Naive B cell (primary cell): ENCODE measurements around the gene PNLIPRP1. TPM values are rescaled to one million over a fixed set of nuclear protein-coding genes. Genes with fewer than 3 reads are reported as not detected.

Source experiments
- ATAC-seq, 2 donors: fragments of 150-1000 bp; cut with Tn5 transposase; 2 replicates each; pipeline ENCODE4 v1.10.0; 2021; ENCODE audit warnings: low read depth in 2 of 2, mild to moderate bottlenecking in 2 of 2, moderate library complexity in 2 of 2
- DNase-seq: peaks from one replicate; pipeline ENCODE4 v3.0.0; 2022
- H3K27ac Mint-ChIP-seq, 6 donors: one replicate each; pipeline ENCODE4 v1.8.0; 2020 to 2022; ENCODE audit warnings: mild to moderate bottlenecking in 6 of 6, mixed read lengths in 6 of 6, moderate library complexity in 5 of 6, inconsistent platforms in 2 of 6
- H3K27me3 Mint-ChIP-seq, 3 donors: one replicate each; pipeline ENCODE4 v1.8.0; 2021 to 2022; ENCODE audit warnings: mixed read lengths in 3 of 3, mild to moderate bottlenecking in 1 of 3
- H3K36me3 Mint-ChIP-seq, 2 donors: one replicate each; pipeline ENCODE4 v1.8.0; 2020 to 2022; ENCODE audit warnings: mixed read lengths in 2 of 2, inconsistent platforms in 1 of 2, mild to moderate bottlenecking in 1 of 2
- H3K4me1 Mint-ChIP-seq, 3 donors: one replicate each; pipeline ENCODE4 v1.8.0; 2020 to 2022; ENCODE audit warnings: mixed read lengths in 3 of 3, inconsistent platforms in 1 of 3, mild to moderate bottlenecking in 1 of 3, moderate library complexity in 1 of 3
- H3K4me3 Mint-ChIP-seq, 8 donors: one replicate each; pipeline ENCODE4 v1.8.0; 2020 to 2022; ENCODE audit warnings: mild to moderate bottlenecking in 8 of 8, mixed read lengths in 8 of 8, moderate library complexity in 8 of 8, inconsistent platforms in 2 of 8
- H3K9me3 Mint-ChIP-seq, 7 donors: one replicate each; pipeline ENCODE4 v1.8.0; 2020 to 2022; ENCODE audit warnings: mixed read lengths in 7 of 7, mild to moderate bottlenecking in 5 of 7, inconsistent platforms in 2 of 7, moderate library complexity in 1 of 7
- polyA plus RNA-seq, 6 donors: library from polyadenylated mRNA; unstranded; fragments of 300-500 nt; fragmentation: Illumina TruSeq; gene quantifications; one replicate each; pipeline ENCODE4 v1.2.3, GENCODE V29; 2021; ENCODE audit warnings: low read depth in 6 of 6

PNLIPRP1 gene
- polyA plus RNA-seq, 6 donors from 2014 or later, result not detected

DNA sequence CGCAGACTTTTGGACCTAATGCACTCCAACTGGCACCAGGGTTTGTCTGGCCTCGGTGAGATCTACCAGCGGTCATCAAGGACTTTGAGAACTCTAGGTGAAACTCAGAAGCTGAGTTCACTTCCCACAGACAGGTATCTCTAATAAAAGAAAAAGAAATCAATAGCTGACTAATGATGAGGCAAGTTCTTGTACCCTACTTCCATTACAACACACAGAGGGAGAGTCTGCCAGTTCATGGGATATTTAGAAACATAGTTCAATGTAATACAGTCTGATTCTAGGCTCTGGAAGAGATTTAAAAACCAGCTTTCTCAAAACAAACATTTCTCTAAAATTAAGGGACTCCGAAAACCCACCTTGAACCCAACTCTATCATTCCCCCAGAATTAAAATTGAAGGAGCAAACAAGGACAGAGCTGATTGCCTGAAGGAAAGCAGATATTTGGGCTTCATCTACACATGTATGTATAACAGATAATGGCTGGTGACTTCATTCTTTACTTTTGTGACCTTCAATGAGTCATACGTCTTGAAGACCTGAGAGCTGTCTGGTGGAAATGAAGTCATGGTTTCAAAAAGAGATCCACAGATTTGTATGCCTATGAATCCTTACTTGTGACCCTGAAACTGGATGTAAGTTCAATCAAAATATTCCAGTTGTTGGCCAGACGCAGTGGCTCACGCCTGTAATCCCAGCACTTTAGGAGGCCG is 2.7 kb upstream of the PNLIPRP1 start:
- DNase-seq (no peak), ATAC-seq (no peak)
- no peaks in the 10 kb centered on the region for H3K27me3 Mint-ChIP-seq
- no peaks in the 10 kb centered on the region for H3K36me3 Mint-ChIP-seq
- H3K4me1 Mint-ChIP-seq, result no peaks in the 10 kb centered on the region
- H3K9me3 Mint-ChIP-seq, result peaks cover 0 to 16% (median 3%) of the 10 kb centered on the region in 7 donors
- no peak overlapping the region for H3K4me3 Mint-ChIP-seq
- H3K27ac Mint-ChIP-seq, result no peak overlapping the region

DNA sequence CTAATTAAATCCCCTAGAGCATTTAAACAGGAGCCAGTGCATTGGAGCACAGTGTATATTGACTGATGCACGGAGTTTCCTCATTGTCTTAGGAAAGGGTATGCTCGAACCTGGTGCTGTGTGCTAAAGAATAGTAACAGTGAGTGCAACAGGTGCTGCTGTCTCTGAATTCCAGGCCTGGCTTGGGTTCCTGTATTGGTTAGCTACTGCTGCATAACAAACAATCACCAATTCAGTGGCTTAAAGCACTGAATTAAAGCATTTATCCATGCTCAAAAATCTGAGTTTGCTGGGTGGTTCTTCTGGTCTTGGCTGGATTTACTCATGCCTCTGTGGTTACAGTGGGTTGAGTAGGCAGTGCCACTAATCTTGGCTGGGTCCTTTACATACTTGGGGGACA is 1.8 kb upstream of the PNLIPRP1 start:
- DNase-seq, result no peak
- Mint-ChIP-seq H3K4me1 (no peaks in the 10 kb centered on the region), H3K27me3 (no peaks in the 10 kb centered on the region), H3K9me3 (peaks cover 0 to 16% (median 3%) of the 10 kb centered on the region in 7 donors), H3K4me3 (no peak overlapping the region), H3K27ac (no peak overlapping the region), H3K36me3 (no peaks in the 10 kb centered on the region)
- no peak for ATAC-seq

DNA sequence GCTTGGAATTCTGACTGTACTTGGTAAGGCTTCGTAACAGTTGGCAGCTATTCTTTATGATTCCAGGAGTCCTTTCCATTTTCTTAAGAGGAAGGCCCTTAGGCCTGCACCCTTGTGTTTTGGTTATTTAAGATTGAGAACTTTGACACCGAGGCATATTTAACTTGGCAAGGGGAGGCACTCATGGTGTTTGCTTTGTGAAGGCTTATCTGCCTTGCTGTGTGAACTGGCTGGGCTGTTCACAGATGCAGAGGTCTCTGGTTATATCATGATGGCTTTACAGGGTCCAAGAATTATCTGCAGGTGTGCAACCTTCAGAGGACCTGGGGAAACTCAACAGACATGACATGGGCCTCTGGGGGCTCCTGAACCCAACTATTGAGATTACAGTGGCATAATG is 833 bp upstream of the PNLIPRP1 start:
- Mint-ChIP-seq H3K4me3 (no peak overlapping the region), H3K4me1 (no peaks in the 10 kb centered on the region), H3K9me3 (peaks cover 0 to 16% (median 3%) of the 10 kb centered on the region in 7 donors), H3K36me3 (no peaks in the 10 kb centered on the region), H3K27ac (no peak overlapping the region), H3K27me3 (no peaks in the 10 kb centered on the region)
- DNase-seq, result no peak
- ATAC-seq, result no peak

DNA sequence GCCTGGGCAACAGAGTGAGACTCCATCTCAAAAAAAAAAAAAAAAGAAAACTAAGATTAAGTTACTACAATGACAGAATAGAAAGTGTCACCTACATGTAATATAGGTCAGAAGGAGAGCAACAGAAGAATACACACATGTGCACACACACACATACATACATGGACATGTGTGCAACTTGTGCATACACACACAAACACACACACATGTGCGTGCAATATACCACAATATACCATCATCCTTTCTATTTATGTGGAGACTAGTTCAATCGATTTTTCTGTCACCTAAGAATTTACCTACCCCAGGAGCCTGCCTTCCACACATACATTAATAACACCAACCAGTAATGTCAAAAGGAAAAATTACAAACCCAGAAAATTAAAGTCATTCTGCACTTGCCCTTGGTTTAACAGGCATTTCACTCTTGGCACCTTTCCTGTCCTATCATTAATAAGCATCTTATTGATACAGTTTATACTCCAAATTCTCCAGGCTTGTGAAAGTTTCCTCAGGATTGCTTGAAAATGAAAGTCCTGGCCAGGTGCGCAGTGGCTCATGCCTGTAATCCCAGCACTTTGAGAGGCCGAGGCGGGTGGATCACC is 2.5 kb downstream of the PNLIPRP1 start:
- ATAC-seq, result no peak
- Mint-ChIP-seq H3K27ac (no peak overlapping the region), H3K36me3 (no peaks in the 10 kb centered on the region), H3K4me1 (no peaks in the 10 kb centered on the region), H3K4me3 (no peak overlapping the region), H3K27me3 (no peaks in the 10 kb centered on the region), H3K9me3 (peaks cover 0 to 7% (median 0%) of the 10 kb centered on the region in 7 donors)
- DNase-seq, result no peak

GRCh38 chr10:116594525-116595035 is 3.8 kb downstream of the PNLIPRP1 start:
- ATAC-seq (no peak), DNase-seq (no peak)
- no peak overlapping the region for H3K27ac Mint-ChIP-seq
- no peaks in the 10 kb centered on the region for H3K27me3 Mint-ChIP-seq
- H3K36me3 Mint-ChIP-seq, result no peaks in the 10 kb centered on the region
- no peaks in the 10 kb centered on the region for H3K4me1 Mint-ChIP-seq
- H3K4me3 Mint-ChIP-seq, result peak overlapping the region in 1 of 8 donors; percentile 34
- H3K9me3 Mint-ChIP-seq, result peaks cover 0 to 4% (median 0%) of the 10 kb centered on the region in 7 donors

DNA sequence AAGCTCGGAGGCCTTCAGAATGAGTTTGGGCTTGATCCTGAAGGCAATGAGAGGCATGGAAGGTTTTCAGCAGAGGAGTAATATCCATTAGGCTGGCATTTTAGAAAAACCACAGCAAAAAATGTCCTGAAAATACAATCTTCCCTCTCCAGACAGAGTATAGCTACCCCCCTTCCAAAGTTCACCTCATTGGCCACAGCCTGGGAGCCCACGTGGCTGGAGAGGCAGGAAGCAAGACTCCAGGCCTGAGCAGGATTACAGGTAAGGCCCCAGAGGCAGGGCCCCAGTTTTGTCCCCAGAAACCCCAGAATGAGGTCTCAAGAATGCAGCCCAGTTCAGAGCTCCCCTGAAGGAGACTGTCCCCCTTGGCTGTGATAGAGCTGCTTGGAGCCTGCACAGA is 5.3 kb downstream of the PNLIPRP1 start:
- Mint-ChIP-seq H3K27me3 (no peaks in the 10 kb centered on the region), H3K27ac (no peak overlapping the region), H3K36me3 (no peaks in the 10 kb centered on the region), H3K9me3 (peaks cover 0 to 4% (median 0%) of the 10 kb centered on the region in 7 donors), H3K4me1 (no peaks in the 10 kb centered on the region), H3K4me3 (no peak overlapping the region)
- DNase-seq, result no peak
- no peak for ATAC-seq

DNA sequence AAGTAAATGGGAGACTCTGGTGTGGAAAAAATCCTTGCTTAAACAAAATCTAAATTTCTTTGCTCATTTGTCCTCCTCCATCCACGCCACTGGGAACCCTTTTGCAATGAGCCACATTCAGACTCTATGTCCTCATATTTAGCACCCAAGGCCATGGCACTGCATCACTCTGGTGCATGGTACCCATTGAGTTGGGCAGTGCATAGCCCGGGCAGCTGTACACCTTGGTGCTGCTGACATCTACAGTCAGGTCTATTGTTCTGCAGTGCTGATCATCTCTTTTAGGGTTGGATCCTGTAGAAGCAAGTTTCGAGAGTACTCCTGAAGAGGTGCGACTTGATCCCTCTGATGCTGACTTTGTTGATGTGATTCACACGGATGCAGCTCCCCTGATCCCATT is 6.8 kb downstream of the PNLIPRP1 start:
- Mint-ChIP-seq H3K27me3 (no peaks in the 10 kb centered on the region), H3K36me3 (no peaks in the 10 kb centered on the region), H3K27ac (no peak overlapping the region), H3K4me3 (no peak overlapping the region), H3K4me1 (no peaks in the 10 kb centered on the region), H3K9me3 (peaks cover 0 to 3% (median 0%) of the 10 kb centered on the region in 7 donors)
- ATAC-seq, result no peak
- DNase-seq, result no peak

DNA sequence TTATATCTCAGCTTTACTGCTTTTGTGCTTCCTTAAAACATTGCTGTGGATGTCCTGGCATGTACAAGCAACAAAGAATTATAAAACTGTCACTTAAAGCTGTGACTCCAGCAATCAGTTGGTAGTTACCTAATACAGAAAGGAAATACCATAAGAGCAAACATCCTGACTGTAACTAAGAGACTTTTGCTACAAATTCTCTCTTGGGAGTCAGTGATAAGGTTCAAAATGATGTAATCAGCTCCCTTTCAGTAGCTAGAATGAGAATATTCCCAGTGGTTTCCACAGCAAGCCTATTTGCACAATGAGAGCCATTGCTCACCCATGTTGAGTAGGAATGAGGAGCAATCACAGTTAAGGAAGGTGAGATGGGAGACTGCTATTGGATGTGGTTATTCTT is 7.6 kb downstream of the PNLIPRP1 start:
- H3K36me3 Mint-ChIP-seq, result no peaks in the 10 kb centered on the region
- DNase-seq, result no peak
- no peaks in the 10 kb centered on the region for H3K4me1 Mint-ChIP-seq
- H3K27ac Mint-ChIP-seq, result no peak overlapping the region
- ATAC-seq, result no peak
- no peaks in the 10 kb centered on the region for H3K27me3 Mint-ChIP-seq
- H3K4me3 Mint-ChIP-seq, result no peak overlapping the region
- H3K9me3 Mint-ChIP-seq, result peaks cover 0 to 3% (median 0%) of the 10 kb centered on the region in 7 donors

DNA sequence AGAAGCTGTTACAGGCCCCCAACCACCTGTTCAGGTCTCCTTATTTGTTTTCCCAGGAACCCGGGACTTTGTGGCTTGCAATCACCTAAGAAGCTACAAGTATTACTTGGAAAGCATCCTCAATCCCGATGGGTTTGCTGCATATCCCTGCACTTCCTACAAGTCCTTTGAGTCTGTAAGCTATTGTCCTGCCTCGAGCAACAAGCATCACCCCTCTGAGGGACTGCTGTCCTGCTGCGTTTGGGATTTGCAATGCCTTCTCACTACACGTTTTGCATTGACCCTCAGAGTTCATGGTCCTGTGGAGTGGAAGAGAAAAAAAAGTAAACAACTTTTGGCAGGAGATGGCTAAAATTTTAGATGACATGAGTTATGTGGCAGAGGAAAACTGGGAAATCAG is 9.2 kb downstream of the PNLIPRP1 start:
- ATAC-seq, result no peak
- Mint-ChIP-seq H3K27me3 (no peaks in the 10 kb centered on the region), H3K27ac (no peak overlapping the region), H3K4me1 (no peaks in the 10 kb centered on the region), H3K36me3 (no peaks in the 10 kb centered on the region), H3K4me3 (no peak overlapping the region), H3K9me3 (peaks cover 0 to 3% (median 0%) of the 10 kb centered on the region in 7 donors)
- DNase-seq, result no peak

GRCh38 chr10:116602648-116603400 is 12.1 kb downstream of the PNLIPRP1 start:
- H3K4me3 Mint-ChIP-seq, result no peak overlapping the region
- DNase-seq (no peak), ATAC-seq (no peak)
- H3K27me3 Mint-ChIP-seq, result peaks cover 10 to 17% (median 17%) of the 10 kb centered on the region in 3 donors
- H3K9me3 Mint-ChIP-seq, result peaks cover 0 to 3% (median 0%) of the 10 kb centered on the region in 7 donors
- no peak overlapping the region for H3K27ac Mint-ChIP-seq
- no peaks in the 10 kb centered on the region for H3K4me1 Mint-ChIP-seq
- H3K36me3 Mint-ChIP-seq, result no peaks in the 10 kb centered on the region

DNA sequence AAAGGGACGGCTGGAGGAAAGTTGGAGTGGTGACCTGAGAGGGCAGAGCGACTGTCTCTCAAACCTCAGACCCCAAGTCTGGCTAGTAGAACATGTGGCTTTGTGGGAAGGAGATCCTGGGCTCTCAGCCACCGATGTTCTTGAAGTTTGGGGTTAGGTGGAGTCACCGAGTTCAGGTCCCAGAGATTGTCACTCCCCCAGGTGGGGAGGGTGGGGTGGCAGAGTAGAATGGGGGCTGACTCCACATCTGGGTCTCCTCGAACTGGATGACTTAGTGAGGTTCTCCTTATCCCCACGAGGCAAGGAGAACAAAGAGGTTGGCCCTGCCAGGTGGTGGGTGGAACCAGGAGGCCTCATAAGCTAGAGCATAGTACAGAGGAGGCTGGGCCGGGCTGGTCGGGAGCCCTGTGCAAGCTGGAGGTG is 15.3 kb downstream of the PNLIPRP1 start:
- Mint-ChIP-seq H3K36me3 (no peaks in the 10 kb centered on the region), H3K9me3 (peaks cover 0 to 9% (median 2%) of the 10 kb centered on the region in 7 donors), H3K27ac (no peak overlapping the region), H3K4me3 (no peak overlapping the region), H3K27me3 (peaks cover 17 to 39% (median 38%) of the 10 kb centered on the region in 3 donors), H3K4me1 (no peaks in the 10 kb centered on the region)
- ATAC-seq, result no peak
- no peak for DNase-seq

DNA sequence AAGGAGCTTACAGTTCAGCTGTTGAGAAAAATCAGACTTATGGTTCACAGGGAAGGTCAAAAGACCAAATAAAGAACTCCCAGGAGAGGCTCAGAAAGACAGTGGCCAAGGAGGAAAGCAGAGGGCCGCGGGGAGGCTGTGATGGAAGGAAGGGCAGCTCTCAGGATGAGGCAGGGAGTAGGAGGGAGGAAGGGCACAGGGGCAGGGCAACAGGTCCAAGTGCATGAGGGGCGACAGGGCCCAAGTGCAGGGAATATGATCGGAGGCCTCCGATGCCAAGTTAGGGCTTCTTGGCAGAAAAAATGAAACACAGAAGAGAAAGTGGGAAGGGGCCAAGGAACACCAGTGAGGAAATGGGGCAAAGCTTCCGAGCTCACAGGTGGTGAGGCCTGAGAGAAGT is 16.6 kb downstream of the PNLIPRP1 start:
- H3K9me3 Mint-ChIP-seq, result peaks cover 0 to 9% (median 1%) of the 10 kb centered on the region in 7 donors
- ATAC-seq (no peak), DNase-seq (no peak)
- no peaks in the 10 kb centered on the region for H3K4me1 Mint-ChIP-seq
- no peaks in the 10 kb centered on the region for H3K36me3 Mint-ChIP-seq
- peak overlapping the region in 1 of 6 donors; percentile 25 for H3K27ac Mint-ChIP-seq
- H3K4me3 Mint-ChIP-seq, result no peak overlapping the region
- H3K27me3 Mint-ChIP-seq, result peaks cover 17 to 39% (median 39%) of the 10 kb centered on the region in 3 donors

GRCh38 chr10:116608686-116609594 is 18.2 kb downstream of the PNLIPRP1 start:
- H3K27me3 Mint-ChIP-seq, result peaks cover 17 to 39% (median 39%) of the 10 kb centered on the region in 3 donors
- H3K4me3 Mint-ChIP-seq, result no peak overlapping the region
- H3K9me3 Mint-ChIP-seq, result peaks cover 0 to 14% (median 4%) of the 10 kb centered on the region in 7 donors

More at GRCh38 chr10:116608686-116609594, 18.2 kb downstream of the PNLIPRP1 start:
- no peak for ATAC-seq
- Mint-ChIP-seq H3K36me3 (no peaks in the 10 kb centered on the region), H3K27ac (no peak overlapping the region), H3K4me1 (no peaks in the 10 kb centered on the region)
- no peak for DNase-seq
